Mononuclear cell (primary cell): ENCODE measurements around the gene ALKBH4. TPM values are rescaled to one million over a fixed set of nuclear protein-coding genes. Genes with fewer than 3 reads are reported as not detected.

Experiments used
- H3K27me3 ChIP-seq: 2 replicates; pipeline ENCODE4 v1.6.0; 2011; ENCODE audit warnings: low read length, control low read depth; ENCODE audit not compliant: insufficient read depth
- H3K4me1 ChIP-seq: 2 replicates; pipeline ENCODE4 v1.5.1; 2011; ENCODE audit warnings: mild to moderate bottlenecking, low read length, control low read depth; ENCODE audit not compliant: insufficient read depth
- H3K4me3 ChIP-seq: 2 replicates; pipeline ENCODE4 v1.5.1; 2011; ENCODE audit warnings: mild to moderate bottlenecking, low read length, moderate library complexity
- H3K9me3 ChIP-seq: 2 replicates; pipeline ENCODE4 v1.5.1; 2011; ENCODE audit warnings: low read depth, mild to moderate bottlenecking, control low read depth, low read length
- total RNA-seq: library from RNA; depleted of rRNA; stranded (reverse); fragments of >200 nt; gene quantifications from one replicate; pipeline ENCODE4 v1.2.3, GENCODE V29; 2012

ALKBH4 gene
- total RNA-seq, 1 donor: 6.5 TPM

- H3K4me1 ChIP-seq: peaks cover 91% of the 10 kb centered on the region
- no peaks in the 10 kb centered on the region for H3K27me3 ChIP-seq
- no peaks in the 10 kb centered on the region for H3K9me3 ChIP-seq
- H3K4me3 ChIP-seq: no peak overlapping the region
Observed at GRCh38 chr7:102427019-102427405, 37.7 kb downstream of the ALKBH4 start.

GRCh38 chr7:102426268-102427018 is 38.2 kb downstream of the ALKBH4 start:
- H3K9me3 ChIP-seq: no peaks in the 10 kb centered on the region
- H3K4me3 ChIP-seq: peak overlapping the region; percentile 1
- H3K4me1 ChIP-seq: peaks cover 89% of the 10 kb centered on the region
- no peaks in the 10 kb centered on the region for H3K27me3 ChIP-seq

- no peaks in the 10 kb centered on the region for H3K9me3 ChIP-seq
- peak overlapping the region; percentile 1 for H3K4me3 ChIP-seq
- peaks cover 89% of the 10 kb centered on the region for H3K4me1 ChIP-seq
- H3K27me3 ChIP-seq: no peaks in the 10 kb centered on the region
Observed at GRCh38 chr7:102425639-102426267, 38.9 kb downstream of the ALKBH4 start.

GRCh38 chr7:102424787-102425218 is 39.9 kb downstream of the ALKBH4 start:
- Histone ChIP-seq H3K9me3 (no peaks in the 10 kb centered on the region), H3K27me3 (no peaks in the 10 kb centered on the region), H3K4me3 (no peak overlapping the region), H3K4me1 (peaks cover 89% of the 10 kb centered on the region)

- H3K27me3 ChIP-seq: no peaks in the 10 kb centered on the region
- H3K4me1 ChIP-seq: peaks cover 89% of the 10 kb centered on the region
- no peak overlapping the region for H3K4me3 ChIP-seq
- no peaks in the 10 kb centered on the region for H3K9me3 ChIP-seq
Observed at GRCh38 chr7:102424129-102424551, 40.5 kb downstream of the ALKBH4 start.

- H3K4me3 ChIP-seq: no peak overlapping the region
- H3K9me3 ChIP-seq: no peaks in the 10 kb centered on the region
- no peaks in the 10 kb centered on the region for H3K27me3 ChIP-seq
- H3K4me1 ChIP-seq: peaks cover 88% of the 10 kb centered on the region
Observed at GRCh38 chr7:102421706-102422240, 42.9 kb downstream of the ALKBH4 start.

GRCh38 chr7:102418592-102418991 is 46.1 kb downstream of the ALKBH4 start:
- H3K9me3 ChIP-seq: no peaks in the 10 kb centered on the region
- H3K27me3 ChIP-seq: no peaks in the 10 kb centered on the region
- H3K4me1 ChIP-seq: peaks cover 81% of the 10 kb centered on the region
- no peak overlapping the region for H3K4me3 ChIP-seq

GRCh38 chr7:102417105-102417504 is 47.6 kb downstream of the ALKBH4 start:
- Histone ChIP-seq H3K9me3 (no peaks in the 10 kb centered on the region), H3K27me3 (no peaks in the 10 kb centered on the region), H3K4me1 (peaks cover 82% of the 10 kb centered on the region), H3K4me3 (no peak overlapping the region)

GRCh38 chr7:102416406-102416805 is 48.3 kb downstream of the ALKBH4 start:
- Histone ChIP-seq H3K4me1 (peaks cover 77% of the 10 kb centered on the region), H3K27me3 (no peaks in the 10 kb centered on the region), H3K4me3 (no peak overlapping the region), H3K9me3 (no peaks in the 10 kb centered on the region)

GRCh38 chr7:102415685-102416225 is 48.9 kb downstream of the ALKBH4 start:
- Histone ChIP-seq H3K9me3 (no peaks in the 10 kb centered on the region), H3K4me3 (no peak overlapping the region), H3K4me1 (peaks cover 70% of the 10 kb centered on the region), H3K27me3 (no peaks in the 10 kb centered on the region)

- Histone ChIP-seq H3K4me1 (peaks cover 49% of the 10 kb centered on the region), H3K9me3 (no peaks in the 10 kb centered on the region), H3K27me3 (no peaks in the 10 kb centered on the region), H3K4me3 (no peak overlapping the region)
Observed at GRCh38 chr7:102413611-102414010, 51.1 kb downstream of the ALKBH4 start.

GRCh38 chr7:102413091-102413490 is 51.6 kb downstream of the ALKBH4 start:
- H3K4me1 ChIP-seq: peaks cover 44% of the 10 kb centered on the region
- H3K4me3 ChIP-seq: no peak overlapping the region
- H3K9me3 ChIP-seq: no peaks in the 10 kb centered on the region
- H3K27me3 ChIP-seq: no peaks in the 10 kb centered on the region

GRCh38 chr7:102412548-102412947 is 52.1 kb downstream of the ALKBH4 start:
- Histone ChIP-seq H3K4me1 (peaks cover 39% of the 10 kb centered on the region), H3K27me3 (no peaks in the 10 kb centered on the region), H3K9me3 (no peaks in the 10 kb centered on the region), H3K4me3 (no peak overlapping the region)

- no peaks in the 10 kb centered on the region for H3K27me3 ChIP-seq
- peaks cover 23% of the 10 kb centered on the region for H3K4me1 ChIP-seq
- H3K9me3 ChIP-seq: no peaks in the 10 kb centered on the region
- H3K4me3 ChIP-seq: no peak overlapping the region
Observed at GRCh38 chr7:102410918-102411317, 53.7 kb downstream of the ALKBH4 start.

- peaks cover 15% of the 10 kb centered on the region for H3K4me1 ChIP-seq
- no peaks in the 10 kb centered on the region for H3K27me3 ChIP-seq
- H3K4me3 ChIP-seq: no peak overlapping the region
- H3K9me3 ChIP-seq: no peaks in the 10 kb centered on the region
Observed at GRCh38 chr7:102410123-102410522, 54.5 kb downstream of the ALKBH4 start.
